AG04449 (cell line): ENCODE results near the gene ACAP3.

Experiments used
- CTCF ChIA-PET: fragments of 350-600 bp; formaldehyde crosslinking; extraction: SDS; loops from one replicate; lab custom pipeline; 2021; ENCODE audit warnings: antibody characterized with exemption; lab: Yijun Ruan, JAX
- POLR2A ChIA-PET: fragments of 400-600, 350-600 bp; formaldehyde crosslinking; extraction: SDS; loops from one replicate; lab custom pipeline; 2020; ENCODE audit warnings: antibody characterized with exemption, inconsistent platforms; lab: Yijun Ruan, JAX
- DNase-seq: peaks from one replicate; pipeline ENCODE4 v3.0.0-alpha.2; 2010; ENCODE audit warnings: low read depth, low spot score
- H3K4me3 ChIP-seq: 2 replicates; pipeline ENCODE4 v1.5.1; 2011; ENCODE audit warnings: low read depth, mild to moderate bottlenecking, control low read depth, low read length
- TF ChIP-seq, protein P1 (sequence below): IDR thresholded peaks from one replicate; pipeline ENCODE4 v1.5.1; 2011; ENCODE audit warnings: mild to moderate bottlenecking, moderate library complexity, low read length, control low read depth, inconsistent platforms; ENCODE audit not compliant: insufficient read depth; ENCODE audit errors: missing control alignments

ACAP3 gene

GRCh38 chr1:1324524-1325287 is 17.0 kb upstream of the ACAP3 start, which contains the start of the genes CPTP and INTS11:
Gene CPTP (plus strand): TSS chr1:1324802. CDS start chr1:1326911, 2,109 bp downstream.
Gene INTS11 (minus strand): TSS chr1:1324660. CDS start chr1:1324608, 52 bp downstream.
- TF ChIP-seq, protein P1, sequence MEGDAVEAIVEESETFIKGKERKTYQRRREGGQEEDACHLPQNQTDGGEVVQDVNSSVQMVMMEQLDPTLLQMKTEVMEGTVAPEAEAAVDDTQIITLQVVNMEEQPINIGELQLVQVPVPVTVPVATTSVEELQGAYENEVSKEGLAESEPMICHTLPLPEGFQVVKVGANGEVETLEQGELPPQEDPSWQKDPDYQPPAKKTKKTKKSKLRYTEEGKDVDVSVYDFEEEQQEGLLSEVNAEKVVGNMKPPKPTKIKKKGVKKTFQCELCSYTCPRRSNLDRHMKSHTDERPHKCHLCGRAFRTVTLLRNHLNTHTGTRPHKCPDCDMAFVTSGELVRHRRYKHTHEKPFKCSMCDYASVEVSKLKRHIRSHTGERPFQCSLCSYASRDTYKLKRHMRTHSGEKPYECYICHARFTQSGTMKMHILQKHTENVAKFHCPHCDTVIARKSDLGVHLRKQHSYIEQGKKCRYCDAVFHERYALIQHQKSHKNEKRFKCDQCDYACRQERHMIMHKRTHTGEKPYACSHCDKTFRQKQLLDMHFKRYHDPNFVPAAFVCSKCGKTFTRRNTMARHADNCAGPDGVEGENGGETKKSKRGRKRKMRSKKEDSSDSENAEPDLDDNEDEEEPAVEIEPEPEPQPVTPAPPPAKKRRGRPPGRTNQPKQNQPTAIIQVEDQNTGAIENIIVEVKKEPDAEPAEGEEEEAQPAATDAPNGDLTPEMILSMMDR = no peak
- ChIA-PET CTCF (interaction anchor here (1.1 to 2.7 kb wide), 2 partner anchors 20 to 47 kb away, joined by 4 to 12 read pairs; no protein-coding TSS in a partner anchor), POLR2A (no interaction called here)
- H3K4me3 ChIP-seq = peak within 1 kb of the TSS; percentile 86
- no peak for DNase-seq

- TF ChIP-seq, protein P1 = no peak
- DNase-seq = no peak
- POLR2A ChIA-PET = no interaction called here
- CTCF ChIA-PET = no interaction called here
- peak overlapping the region; percentile 83 for H3K4me3 ChIP-seq
Measured at GRCh38 chr1:1324084-1324523, 16.4 kb upstream of the ACAP3 start.

DNA sequence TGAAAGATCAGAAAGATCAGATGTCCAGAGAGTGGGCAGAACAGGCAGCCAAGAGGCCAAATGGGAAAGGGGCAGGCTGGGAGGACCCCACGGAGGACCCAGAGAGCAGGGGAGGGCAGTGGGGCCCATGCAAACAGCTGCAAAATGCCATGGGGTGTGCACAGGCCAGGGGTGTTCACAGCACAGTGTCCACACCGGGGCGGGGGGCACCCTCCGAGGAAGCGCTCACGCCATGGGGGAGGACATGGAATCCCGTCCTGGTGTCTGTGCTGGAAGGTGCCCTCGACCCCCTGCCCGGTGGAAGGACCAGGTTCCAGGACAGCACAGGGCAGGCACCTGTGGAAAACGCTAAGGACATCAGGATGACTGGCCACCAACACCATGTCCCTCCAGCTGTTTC is 15.2 kb upstream of the ACAP3 start:
- no peak for DNase-seq
- peak overlapping the region; percentile 15; the same call in 1 of the 2 replicates for H3K4me3 ChIP-seq
- ChIA-PET POLR2A (no interaction called here), CTCF (interaction anchor here (0.7 kb wide), 1 partner anchor 17 kb away, joined by 3 read pairs; no protein-coding TSS in a partner anchor)
- TF ChIP-seq, protein P1 = no peak

DNA sequence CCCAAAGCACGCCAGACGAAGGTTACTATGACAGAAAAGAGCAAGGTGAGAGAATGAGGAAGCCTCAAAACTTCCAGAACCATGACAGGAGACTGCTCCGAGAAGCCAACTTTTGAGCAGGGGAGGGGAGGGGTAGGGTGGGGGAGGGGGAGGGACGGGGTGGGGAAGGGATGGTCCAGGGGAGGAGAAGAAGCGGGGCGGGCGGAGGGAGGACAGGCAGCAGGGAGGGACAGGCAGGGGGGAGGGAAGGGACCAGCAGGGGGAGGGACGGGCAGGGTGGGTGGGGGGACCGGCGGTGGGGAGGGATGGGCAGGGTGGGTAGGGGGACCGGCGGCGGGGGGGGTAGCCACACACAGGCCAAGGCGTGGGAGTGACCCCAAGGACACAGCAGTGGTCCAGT is 14.7 kb upstream of the ACAP3 start:
- POLR2A ChIA-PET = no interaction called here
- CTCF ChIA-PET = no interaction called here

DNA sequence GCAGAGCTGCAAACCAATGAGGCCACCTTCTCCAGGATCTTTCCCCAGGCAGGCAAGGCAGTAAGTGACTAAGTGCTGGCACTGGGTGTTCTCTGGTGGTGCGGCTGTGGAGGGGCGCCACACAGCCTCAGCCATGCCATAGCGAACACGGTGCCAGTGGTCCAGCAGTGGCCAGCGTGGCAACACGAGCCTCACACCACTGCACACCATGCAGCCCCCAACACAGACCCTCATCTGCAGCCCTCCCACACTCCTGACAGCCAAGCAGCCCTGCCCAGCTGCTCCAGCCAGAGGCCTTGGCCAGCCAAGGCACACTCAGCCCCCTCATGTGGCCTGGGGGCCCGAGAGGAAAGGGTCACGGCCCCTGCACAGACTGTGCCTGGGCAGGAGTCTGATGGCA is 13.7 kb upstream of the ACAP3 start:
- ChIA-PET CTCF (no interaction called here), POLR2A (no interaction called here)
- TF ChIP-seq, protein P1 = no peak
- H3K4me3 ChIP-seq = no peak overlapping the region
- DNase-seq = no peak

More for the DNA sequence above, 14.7 kb upstream of the ACAP3 start:
- no peak for DNase-seq
- no peak overlapping the region for H3K4me3 ChIP-seq
- TF ChIP-seq, protein P1 = no peak

GRCh38 chr1:1320666-1321448 is 13.1 kb upstream of the ACAP3 start:
- CTCF ChIA-PET = no interaction called here
- no peak for DNase-seq
- no peak overlapping the region for H3K4me3 ChIP-seq
- POLR2A ChIA-PET = interaction anchor here (0.8 kb wide), 1 partner anchor 10 kb away, joined by 3 read pairs; no protein-coding TSS in a partner anchor
- TF ChIP-seq, protein P1 = no peak
